ENCODE results near the gene SNCB. TPM values are rescaled to one million over a fixed set of nuclear protein-coding genes. Genes with fewer than 3 reads are reported as not detected.
A peak's percentile ranks its signal among the peaks of the same experiment; 100 is the strongest.

The SNCB gene
- total RNA-seq, 4 donors from 2014 or later, result not detected

DNA sequence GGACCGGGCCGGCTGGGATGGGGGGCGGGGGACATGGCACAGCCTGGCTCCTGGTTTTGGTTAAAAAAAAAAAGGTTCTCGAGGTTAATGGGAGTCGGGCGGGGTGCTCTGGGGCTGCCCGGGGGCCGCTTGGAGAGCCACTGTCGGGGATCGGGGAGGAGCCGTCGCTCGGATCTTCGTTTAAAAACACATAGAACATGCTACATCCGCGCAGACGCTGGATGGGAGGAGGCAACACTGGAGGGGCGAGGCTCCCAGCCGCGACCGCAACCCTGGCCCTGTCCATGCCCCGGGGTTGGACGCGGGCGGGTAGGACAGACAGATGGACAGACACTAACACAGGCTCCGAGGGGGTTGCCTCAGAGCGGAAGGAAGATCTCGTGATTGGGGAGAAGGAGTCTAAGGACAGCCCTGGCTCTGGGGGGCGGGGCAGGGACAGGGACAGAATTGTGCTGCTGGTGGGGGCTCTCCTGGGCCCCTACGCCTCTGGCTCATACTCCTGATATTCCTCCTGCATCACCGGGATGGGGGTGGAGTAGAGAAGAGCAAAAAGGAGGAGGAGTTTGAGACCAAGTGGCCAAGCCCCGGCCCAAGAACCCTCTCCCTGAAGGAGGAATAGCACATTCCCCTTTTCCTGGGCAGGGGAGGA is 9.9 kb downstream of the SNCB start:
- TF ChIP-seq, protein P1, sequence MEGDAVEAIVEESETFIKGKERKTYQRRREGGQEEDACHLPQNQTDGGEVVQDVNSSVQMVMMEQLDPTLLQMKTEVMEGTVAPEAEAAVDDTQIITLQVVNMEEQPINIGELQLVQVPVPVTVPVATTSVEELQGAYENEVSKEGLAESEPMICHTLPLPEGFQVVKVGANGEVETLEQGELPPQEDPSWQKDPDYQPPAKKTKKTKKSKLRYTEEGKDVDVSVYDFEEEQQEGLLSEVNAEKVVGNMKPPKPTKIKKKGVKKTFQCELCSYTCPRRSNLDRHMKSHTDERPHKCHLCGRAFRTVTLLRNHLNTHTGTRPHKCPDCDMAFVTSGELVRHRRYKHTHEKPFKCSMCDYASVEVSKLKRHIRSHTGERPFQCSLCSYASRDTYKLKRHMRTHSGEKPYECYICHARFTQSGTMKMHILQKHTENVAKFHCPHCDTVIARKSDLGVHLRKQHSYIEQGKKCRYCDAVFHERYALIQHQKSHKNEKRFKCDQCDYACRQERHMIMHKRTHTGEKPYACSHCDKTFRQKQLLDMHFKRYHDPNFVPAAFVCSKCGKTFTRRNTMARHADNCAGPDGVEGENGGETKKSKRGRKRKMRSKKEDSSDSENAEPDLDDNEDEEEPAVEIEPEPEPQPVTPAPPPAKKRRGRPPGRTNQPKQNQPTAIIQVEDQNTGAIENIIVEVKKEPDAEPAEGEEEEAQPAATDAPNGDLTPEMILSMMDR (IDR thresholded peaks at IDR 0.05), result no peak
- TF ChIP-seq EP300 (IDR thresholded peaks at IDR 0.05) (no peak), POLR2A (IDR thresholded peaks at IDR 0.05) (no peak)

GRCh38 chr5:176619569-176620332 is 10.6 kb downstream of the SNCB start:
- Histone ChIP-seq H3K4me1 (peaks cover 0 to 18% (median 10%) of the 10 kb centered on the region in 4 donors), H3K27ac (no peak overlapping the region), H3K36me3 (no peaks in the 10 kb centered on the region), H3K4me3 (no peak overlapping the region), H3K9me3 (no peaks in the 10 kb centered on the region), H3K27me3 (peaks cover 0 to 98% of the 10 kb centered on the region in 2 donors)
- 11% methylated on average over 29 to 41 of the region's 59 CpGs for WGBS, 2 donors
- no peak for DNase-seq (ENCODE audit: low spot score in 2 of 2)
- TF ChIP-seq POLR2A (IDR thresholded peaks at IDR 0.05), result no peak
- TF ChIP-seq EP300 (IDR thresholded peaks at IDR 0.05), result no peak
- TF ChIP-seq, protein P1 (IDR thresholded peaks at IDR 0.05), result no peak

More for the DNA sequence above, 9.9 kb downstream of the SNCB start:
- H3K4me1 ChIP-seq, result peaks cover 0 to 18% (median 10%) of the 10 kb centered on the region in 4 donors
- H3K27me3 ChIP-seq, result peaks cover 0 to 98% of the 10 kb centered on the region in 2 donors
- peak in 1 of 2 donors; percentile 14 for DNase-seq (ENCODE audit: low spot score in 2 of 2)
- no peaks in the 10 kb centered on the region for H3K9me3 ChIP-seq
- H3K4me3 ChIP-seq, result no peak overlapping the region
- WGBS, 2 donors, result 2 to 6% methylated on average over 31 to 32 of the region's 32 CpGs
- no peak overlapping the region for H3K27ac ChIP-seq
- no peaks in the 10 kb centered on the region for H3K36me3 ChIP-seq

DNA sequence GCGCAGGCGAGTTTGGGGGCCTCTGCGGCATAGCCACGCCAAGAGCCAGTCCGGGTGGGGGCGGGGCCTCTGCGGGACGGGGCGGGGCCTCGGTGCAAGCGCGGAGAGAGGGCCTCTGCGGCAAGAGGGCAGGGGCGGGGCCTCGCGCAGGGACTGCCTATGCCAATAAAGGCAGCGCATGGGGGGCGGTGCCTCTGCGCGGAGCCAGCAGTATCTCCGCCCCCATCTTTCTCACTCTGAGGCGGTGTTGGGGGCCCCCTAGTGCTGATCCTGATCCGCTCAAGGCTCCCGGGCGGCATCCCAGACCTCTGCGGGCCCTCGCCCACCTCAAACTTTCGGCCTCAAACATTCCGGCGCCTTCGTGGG is 11.1 kb downstream of the SNCB start:
- Histone ChIP-seq H3K27ac (no peak overlapping the region), H3K27me3 (peaks cover 0 to 93% of the 10 kb centered on the region in 2 donors), H3K4me1 (peaks cover 0 to 21% (median 10%) of the 10 kb centered on the region in 4 donors), H3K36me3 (no peaks in the 10 kb centered on the region), H3K4me3 (no peak overlapping the region), H3K9me3 (no peaks in the 10 kb centered on the region)
- no peak for TF ChIP-seq POLR2A (IDR thresholded peaks at IDR 0.05)
- TF ChIP-seq, protein P1 (IDR thresholded peaks at IDR 0.05), result peak in 2 of 5 experiments; percentile 6 to 30
- no peak for DNase-seq (ENCODE audit: low spot score in 2 of 2)
- 1 to 2% methylated on average over 16 to 24 of the region's 31 CpGs for WGBS, 2 donors

DNA sequence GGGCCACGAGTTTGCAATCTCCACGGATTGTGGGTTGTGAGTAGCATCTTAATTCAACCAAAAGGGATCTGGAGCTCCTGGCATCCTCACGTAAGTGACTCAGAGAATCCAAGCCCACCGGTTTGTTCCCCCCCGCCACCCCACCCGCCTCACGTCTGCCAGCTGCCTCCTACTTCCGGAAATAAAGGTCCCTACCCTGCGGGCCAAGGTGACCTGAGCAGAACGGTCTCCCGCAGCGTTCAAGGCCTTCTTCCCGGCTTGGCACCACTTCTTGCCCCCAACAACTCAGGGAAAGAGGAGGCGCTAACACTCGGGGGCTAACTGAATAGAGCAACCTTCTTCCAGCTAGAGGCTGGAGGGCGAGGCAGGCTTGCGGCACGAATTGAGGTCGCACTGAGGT is 11.6 kb downstream of the SNCB start:
- Histone ChIP-seq H3K4me3 (no peak overlapping the region), H3K27me3 (peaks cover 0 to 89% of the 10 kb centered on the region in 2 donors), H3K36me3 (no peaks in the 10 kb centered on the region), H3K9me3 (no peaks in the 10 kb centered on the region), H3K27ac (no peak overlapping the region), H3K4me1 (peaks cover 0 to 21% (median 10%) of the 10 kb centered on the region in 4 donors)
- TF ChIP-seq POLR2A (IDR thresholded peaks at IDR 0.05) (no peak), EP300 (IDR thresholded peaks at IDR 0.05) (no peak)
- TF ChIP-seq, protein P1 (IDR thresholded peaks at IDR 0.05), result no peak
- WGBS, 2 donors, result 27 to 30% methylated on average over 14 to 15 of the region's 19 CpGs
- no peak for DNase-seq (ENCODE audit: low spot score in 2 of 2)

- Histone ChIP-seq H3K27ac (no peak overlapping the region), H3K27me3 (peaks cover 0 to 81% of the 10 kb centered on the region in 2 donors)
Observed at GRCh38 chr5:176616511-176616910, 13.8 kb downstream of the SNCB start.

More at GRCh38 chr5:176616511-176616910, 13.8 kb downstream of the SNCB start:
- TF ChIP-seq POLR2A (IDR thresholded peaks at IDR 0.05), result no peak
- TF ChIP-seq, protein P1 (IDR thresholded peaks at IDR 0.05), result no peak
- TF ChIP-seq EP300 (IDR thresholded peaks at IDR 0.05), result no peak
- Histone ChIP-seq H3K4me3 (no peak overlapping the region), H3K9me3 (no peaks in the 10 kb centered on the region), H3K36me3 (no peaks in the 10 kb centered on the region), H3K4me1 (peaks cover 0 to 21% (median 10%) of the 10 kb centered on the region in 4 donors)
- 50 to 68% methylated on average over 7 of the region's 7 CpGs for whole genome bisulfite sequencing, 2 donors
- no peak for DNase-seq (ENCODE audit: low spot score in 2 of 2)
